K562 (cell line): ENCODE measurements around the gene COX6B1. TPM values are rescaled to one million over a fixed set of nuclear protein-coding genes. Genes with fewer than 3 reads are reported as not detected.

Source experiments
- ATAC-seq: fragments of 200-7000 bp; cut with Tn5 transposase; 3 replicates; pipeline ENCODE4 v1.9.1; 2020; ENCODE audit warnings: moderate library complexity
- Bru-seq: library from RNA; stranded (reverse); fragments of 400-500 nt; gene quantifications from one replicate; lab custom pipeline; 2021; lab: Mats Ljungman, UMichigan
- BruChase-seq, 2 experiments: library from RNA; stranded (reverse); fragments of 400-500 nt; gene quantifications; one replicate each; lab custom pipeline; 2021; lab: Mats Ljungman, UMichigan
- BruUV-seq: library from RNA; stranded (reverse); fragments of 400-500 nt; replicated peaks from 2 replicates; lab custom pipeline; 2021; lab: Mats Ljungman, UMichigan
- CTCF ChIA-PET: fragments of 300-600 bp; formaldehyde crosslinking; extraction: SDS; loops from one replicate; lab custom pipeline; 2021; ENCODE audit warnings: low intra/inter-chr PET ratio; lab: Yijun Ruan, JAX
- POLR2A ChIA-PET: fragments of 300-600, 350-650 bp; sonication (Branson Sonifier 250); formaldehyde crosslinking; extraction: SDS; loops from one replicate; lab custom pipeline; 2021; ENCODE audit warnings: antibody characterized with exemption, inconsistent platforms; lab: Yijun Ruan, JAX
- DNase-seq, 4 experiments: peaks; one replicate each; pipeline versions ENCODE4 v3.0.0 to v3.0.0-alpha.2; 2011 to 2018; ENCODE audit warnings: low spot score in 3 of 4, mixed read lengths in 3 of 4; ENCODE audit errors: extremely low read depth in 1 of 4
- FAIRE-seq: peaks from 2 replicates; lab custom pipeline; 2011; peaks lifted over from hg19 to GRCh38; lab: Jason Lieb, UNC
- H2AFZ ChIP-seq: 2 replicates; pipeline ENCODE4 v1.6.0; 2011; ENCODE audit warnings: low read depth, low read length, control low read depth, inconsistent platforms
- H3K27ac ChIP-seq: fragments of 200-600 bp; 3 replicates; pipeline ENCODE4 v1.8.0; 2011; ENCODE audit warnings: low read depth, mild to moderate bottlenecking, control low read depth, inconsistent platforms, low read length, moderate library complexity, mixed read lengths; ENCODE audit errors: extremely low read depth
- H3K27me3 ChIP-seq, 2 experiments: fragments of 300-600 bp in 1 of 2; 2 replicates in 1 of 2; 3 replicates in 1 of 2; pipeline versions ENCODE4 v1.6.0 to v1.8.0; 2011; ENCODE audit warnings: inconsistent platforms in 2 of 2, low read length in 2 of 2, mild to moderate bottlenecking in 1 of 2, mixed read lengths in 1 of 2, moderate library complexity in 1 of 2; ENCODE audit not compliant: control insufficient read depth in 2 of 2, insufficient read depth in 2 of 2
- H3K36me3 ChIP-seq: fragments of 300-600 bp; 3 replicates; pipeline ENCODE4 v1.8.0; 2011; ENCODE audit warnings: mild to moderate bottlenecking, low read length, inconsistent platforms; ENCODE audit not compliant: control insufficient read depth, insufficient read depth
- H3K4me1 ChIP-seq, 2 experiments: fragments of 200-600 bp in 1 of 2; replicated peaks in 1 of 2; 2 replicates in 1 of 2; 3 replicates in 1 of 2; pipeline versions ENCODE4 v1.5.1 to v1.8.0; 2011; ENCODE audit warnings: inconsistent platforms in 2 of 2, low read length in 2 of 2, mild to moderate bottlenecking in 1 of 2, mixed read lengths in 1 of 2, moderate library complexity in 1 of 2; ENCODE audit not compliant: control insufficient read depth in 2 of 2, insufficient read depth in 2 of 2
- H3K4me2 ChIP-seq: 2 replicates; pipeline ENCODE4 v1.6.1; 2011; ENCODE audit warnings: low read length, control low read depth, inconsistent platforms, mixed read lengths; ENCODE audit not compliant: insufficient read depth
- H3K4me3 ChIP-seq: fragments of 200-600 bp; sonication (generic), shearing (Covaris generic); 2 replicates; pipeline ENCODE4 v1.5.1; 2016; ENCODE audit warnings: control low read depth, inconsistent platforms
- H3K79me2 ChIP-seq: fragments of 200-600 bp; 3 replicates; pipeline ENCODE4 v1.8.0; 2011; ENCODE audit warnings: low read length, inconsistent platforms; ENCODE audit not compliant: control insufficient read depth, insufficient read depth
- H3K9ac ChIP-seq, 2 experiments: 2 replicates each; pipeline versions ENCODE4 v1.6.0 to v1.6.1; 2011; ENCODE audit warnings: low read depth in 2 of 2, low read length in 2 of 2, control low read depth in 1 of 2, inconsistent platforms in 1 of 2, mild to moderate bottlenecking in 1 of 2, mixed read lengths in 1 of 2; ENCODE audit not compliant: insufficient read depth in 1 of 2
- H3K9me1 ChIP-seq: one replicate; pipeline ENCODE4 v1.6.0; 2011; ENCODE audit warnings: inconsistent platforms, mild to moderate bottlenecking, low read length, moderate library complexity; ENCODE audit not compliant: control insufficient read depth, insufficient read depth
- H3K9me3 ChIP-seq: replicated peaks from 2 replicates; pipeline ENCODE4 v1.5.1; 2011; ENCODE audit warnings: low read depth, low read length, inconsistent platforms; ENCODE audit not compliant: control insufficient read depth, insufficient read depth
- H4K20me1 ChIP-seq: replicated peaks from 2 replicates; pipeline ENCODE4 v1.6.1; 2011; ENCODE audit warnings: low read length, inconsistent platforms, mixed read lengths; ENCODE audit not compliant: control insufficient read depth, insufficient read depth
- GABPA ChIP-seq: fragments of 200-800 bp; sonication (Bioruptor generic); conservative IDR thresholded peaks from 2 replicates; pipeline ENCODE4 v1.6.1; 2016; ENCODE audit warnings: low read depth, missing genetic modification characterization, missing compliant biosample characterization
- HMG20A ChIP-seq: fragments of 450-650 bp; formaldehyde crosslinking; conservative IDR thresholded peaks from 2 replicates; pipeline ENCODE4 v1.4.0; 2020; ENCODE audit warnings: mild to moderate bottlenecking, mixed read lengths
- MBD2 ChIP-seq: sonication (generic); IDR thresholded peaks from 2 replicates; pipeline ENCODE4 v1.6.1; 2016; ENCODE audit warnings: low read depth, borderline replicate concordance
- POLR2A ChIP-seq: fragments of 450-650 bp; conservative IDR thresholded peaks from 2 replicates; pipeline ENCODE4 v1.6.1; 2016
- RFX5 ChIP-seq: IDR thresholded peaks from 2 replicates; pipeline ENCODE4 v1.6.1; 2011; ENCODE audit warnings: low read depth, mild to moderate bottlenecking, improper control_type of control experiment, low read length
- SAP30 ChIP-seq: fragments of 200-600 bp; sonication (generic); IDR thresholded peaks from 2 replicates; pipeline ENCODE4 v1.6.1; 2012; ENCODE audit warnings: borderline replicate concordance, low read depth, mild to moderate bottlenecking, moderate library complexity, low read length, control low read depth, inconsistent platforms; ENCODE audit not compliant: insufficient read depth, poor library complexity, severe bottlenecking
- SPI1 ChIP-seq: IDR thresholded peaks from 2 replicates; pipeline ENCODE4 v1.6.1; 2011; ENCODE audit warnings: low read depth, low read length, control low read depth, borderline replicate concordance
- SUPT5H ChIP-seq: fragments of 450-650 bp; IDR thresholded peaks from 2 replicates; pipeline ENCODE4 v1.6.1; 2016
- ZNF121 ChIP-seq: sonication (generic); formaldehyde crosslinking; conservative IDR thresholded peaks from 2 replicates; pipeline ENCODE4 v1.8.0; 2022; ENCODE audit warnings: missing genetic modification reagents
- WGBS: fragments of 100-300 bp; shearing (Covaris generic); methylation state at CpG from one replicate; pipeline ENCODE4 v1.1.6; 2016; ENCODE audit warnings: low coverage, mixed read lengths; ENCODE audit not compliant: insufficient coverage; ENCODE audit errors: missing lambda C conversion rate; 5-methylcytosine and 5-hydroxymethylcytosine counted together
- in situ Hi-C: fragments of 300-500 bp; cut with MboI; formaldehyde crosslinking; loops from 4 replicates; pipeline ENCODE4 v1.15.0; 2018; ENCODE audit warnings: inconsistent platforms, mixed read lengths
- intact Hi-C: fragments of 100-400 bp; cut with micrococcal nuclease; formaldehyde crosslinking; loops from 2 replicates; pipeline ENCODE4 v1.14.2; 2022
- long read RNA-seq, 3 experiments: library from polyadenylated mRNA in 2 of 3; library from RNA in 1 of 3; unstranded in 2 of 3; stranded (forward) in 1 of 3; transcript quantifications; one replicate each; pipeline ENCODE4 v2.0.0, GENCODE V29; 2019 to 2022
- polyA minus RNA-seq, 3 experiments: library from RNA; depleted of rRNA, polyadenylated mRNA; stranded (reverse); fragments of >200 nt; gene quantifications; 2 replicates each; pipeline ENCODE4 v1.2.3, GENCODE V29; 2011
- polyA plus RNA-seq, 8 experiments: library from polyadenylated mRNA; depleted of rRNA in 4 of 8; stranded (reverse) in 5 of 8; unstranded in 3 of 8; fragments of >200 nt; fragmentation: Nextera tagmentation in 2 of 8; fragmentation: Illumina TruSeq in 1 of 8; extraction: Ambion mirVana in 2 of 8; extraction: Trizol in 1 of 8; gene quantifications; 2 replicates each; pipeline versions ENCODE4 v1.2.1 to v1.2.3, GENCODE V29; 2011 to 2014; ENCODE audit warnings: inconsistent platforms in 1 of 8, missing spikeins in 1 of 8
- total RNA-seq, 7 experiments: library from RNA; depleted of rRNA in 6 of 7; stranded (reverse); fragments of >200 nt in 6 of 7; fragmentation: Illumina TruSeq in 2 of 7; extraction: Trizol in 2 of 7; gene quantifications; 2 replicates each; pipeline versions ENCODE4 v1.2.1 to v1.2.3, GENCODE V29; 2011 to 2021; ENCODE audit warnings: low replicate concordance in 1 of 7
- TF ChIP-seq, protein P1 (sequence below): fragments of 450-650 bp; formaldehyde crosslinking; IDR thresholded peaks from 2 replicates; pipeline ENCODE4 v1.4.0; 2022; ENCODE audit warnings: missing genetic modification characterization
- TF ChIP-seq, protein P2 (sequence below): fragments of 250-450 bp; sonication (Bioruptor Pico); IDR thresholded peaks from 2 replicates; pipeline ENCODE4 v1.8.0; 2022; ENCODE audit warnings: moderate library complexity, mild to moderate bottlenecking, inconsistent platforms

The COX6B1 gene, protein sequence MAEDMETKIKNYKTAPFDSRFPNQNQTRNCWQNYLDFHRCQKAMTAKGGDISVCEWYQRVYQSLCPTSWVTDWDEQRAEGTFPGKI
- total RNA-seq (2011; cell fraction: chromatin; rRNA removed; ENCODE audit: low replicate concordance): 34.6 and 63.8 TPM in 2 replicates
- total RNA-seq (2011; cell fraction: nucleolus; rRNA removed): 128 and 147 TPM in 2 replicates
- 127 and 158 TPM in 2 replicates for total RNA-seq (2011; cell fraction: nucleoplasm; rRNA removed)
- total RNA-seq (2014; rRNA removed): 777 and 1,094 TPM in 2 replicates
- 1,091 and 1,219 TPM in 2 replicates for total RNA-seq (2014; rRNA removed; fragmentation: Illumina TruSeq; extraction: Trizol)
- 1,062 and 1,116 TPM in 2 replicates for total RNA-seq (2015; rRNA removed; fragmentation: Illumina TruSeq; extraction: Trizol)
- 826 and 961 TPM in 2 replicates for total RNA-seq (2021)
- 963 and 1,008 TPM in 2 replicates for polyA plus RNA-seq (2011; rRNA removed)
- polyA plus RNA-seq (2011; cell fraction: cytosol; rRNA removed): 1,680 and 1,786 TPM in 2 replicates
- polyA plus RNA-seq (2011; cell fraction: nucleus; rRNA removed): 429 and 540 TPM in 2 replicates
- 1,082 and 1,282 TPM in 2 replicates for polyA plus RNA-seq (2012)
- 1,441 and 1,704 TPM in 2 replicates for polyA plus RNA-seq (2014; fragmentation: Illumina TruSeq; extraction: Trizol)
- polyA plus RNA-seq (2014; fragmentation: Nextera tagmentation; extraction: Ambion mirVana): 1,000 to 10,000 TPM; 2,325 to 2,393 TPM
- polyA plus RNA-seq (2014; rRNA removed): 1,426 and 1,451 TPM in 2 replicates
- 681 and 736 TPM in 2 replicates for polyA minus RNA-seq (2011; rRNA and poly(A)+ RNA removed)
- 247 and 280 TPM in 2 replicates for polyA minus RNA-seq (2011; cell fraction: cytosol; rRNA and poly(A)+ RNA removed)
- polyA minus RNA-seq (2011; cell fraction: nucleus; rRNA and poly(A)+ RNA removed): 57.8 and 131 TPM in 2 replicates
- Bru-seq, nascent RNA: percentile 96 among the genes with signal in this experiment
- BruChase-seq, experiment 1, labeled RNA remaining after a 2-hour chase: percentile 92 among the genes with signal in this experiment
- percentile 92 among the genes with signal in this experiment for BruChase-seq, experiment 2, labeled RNA remaining after a 6-hour chase
- long read RNA-seq, experiment 1, transcript COX6B1-201 (4 exons, 667 nt): major isoform, 634 of 1,030 reads
- long read RNA-seq, experiment 1, partial matches to known transcripts: 387 of 1,030 reads
- long read RNA-seq, experiment 1, other reads (novel, unspliced or antisense): 9 of 1,030 reads
- long read RNA-seq, experiment 2, transcript COX6B1-201 (4 exons, 667 nt): major isoform, 558 of 632 reads
- long read RNA-seq, experiment 2, partial matches to known transcripts: 51 of 632 reads
- long read RNA-seq, experiment 2, other reads (novel, unspliced or antisense): 22 of 632 reads
- long read RNA-seq, experiment 3, transcript COX6B1-201 (4 exons, 667 nt): major isoform, 820 of 840 reads
- long read RNA-seq, experiment 3, partial matches to known transcripts: 11 of 840 reads
- long read RNA-seq, experiment 3, other reads (novel, unspliced or antisense): 9 of 840 reads

DNA sequence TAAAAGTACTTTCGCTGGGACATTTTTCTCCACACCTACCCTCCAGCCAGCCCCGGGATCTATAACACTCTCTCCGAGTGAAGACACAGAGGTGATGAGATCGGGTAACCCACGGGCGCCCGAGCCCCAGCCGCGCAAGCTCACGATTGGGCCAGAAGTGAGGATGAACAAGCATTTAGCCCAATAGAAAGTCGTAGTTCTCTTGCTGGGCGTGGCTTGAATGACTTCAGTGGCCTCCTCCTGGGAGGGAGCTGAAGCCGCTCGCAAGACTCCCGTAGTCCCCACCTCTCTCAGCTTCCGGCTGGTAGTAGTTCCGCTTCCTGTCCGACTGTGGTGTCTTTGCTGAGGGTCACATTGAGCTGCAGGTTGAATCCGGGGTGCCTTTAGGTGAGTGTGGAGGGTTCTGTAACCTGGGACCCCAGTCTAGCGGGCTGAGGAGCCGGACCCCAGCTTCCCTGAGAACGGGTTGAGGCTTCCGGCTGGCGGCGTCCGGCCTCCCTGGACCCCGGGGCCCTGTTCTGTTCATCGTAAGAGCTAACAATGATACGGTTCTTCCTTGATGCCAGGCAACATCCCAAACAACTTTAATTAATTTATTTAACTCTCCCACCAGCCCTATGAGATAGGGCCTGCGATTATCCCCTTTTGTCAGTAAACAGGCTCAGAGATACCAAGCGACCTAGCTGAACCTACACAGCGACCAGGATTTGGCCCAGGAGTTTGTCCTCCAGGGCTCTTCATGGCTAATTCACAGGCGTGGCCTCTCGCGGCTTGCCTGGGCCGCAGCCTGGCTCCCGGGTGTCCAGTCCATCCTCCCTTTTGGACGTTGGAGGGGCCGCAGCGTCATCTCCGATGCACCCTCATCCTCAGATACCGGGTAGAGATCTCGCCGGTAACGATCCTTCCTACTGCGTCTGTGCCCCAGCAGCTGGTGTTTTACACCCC, at the start of gene COX6B1:
TSS of gene COX6B1 (plus strand) at position 307 of the 945 bp plus-strand sequence. CDS start 2,921 bp downstream, outside the sequence.
- in situ Hi-C loops: no loop called here
- FAIRE-seq (peak; percentile 100), ATAC-seq (peak; percentile 79), DNase-seq (peak; percentile 89 to 99 (median 92))
- H3K9ac ChIP-seq: peak within 1 kb of the TSS; percentile 94
- H3K27ac ChIP-seq: peak within 1 kb of the TSS; percentile 93
- peak within 1 kb of the TSS; percentile 94 for H3K4me3 ChIP-seq
- peaks cover 37% of the 10 kb centered on the region for H3K79me2 ChIP-seq
- ChIA-PET CTCF (no interaction called here), POLR2A (interaction anchor here (0.5 to 2.1 kb wide), 12 partner anchors 8 to 209 kb away, joined by 3 to 13 read pairs (median 4); partner anchors contain the start of genes HAUS5 and KIRREL2)
- H3K9me1 ChIP-seq: no peaks in the 10 kb centered on the region
- 0 out of 2 replicates have a peak, but pooled peaks cover 4% of the 10 kb centered on the region for H4K20me1 ChIP-seq
- H3K36me3 ChIP-seq: peaks cover 31% of the 10 kb centered on the region; the same call in 2 of the 3 replicates
- intact Hi-C loops: loop anchor here (10.0 kb wide), 1 partner anchor 97 kb away; the partner anchor contains the start of genes IGFLR1, LIN37, PSENEN and U2AF1L4
- TSS peak; percentile 87 for BruUV-seq
- H3K27me3 ChIP-seq: no peaks in the 10 kb centered on the region
- under 1% methylated on average over 46 of the region's 46 CpGs for WGBS
- H3K4me1 ChIP-seq: peaks cover 14 to 40% of the 10 kb centered on the region in 2 experiments; a peak in 4 of 5 replicates
- H3K9me3 ChIP-seq: no peaks in the 10 kb centered on the region
- peak within 1 kb of the TSS; percentile 99 for H3K4me2 ChIP-seq
- peak within 1 kb of the TSS; percentile 72 for H2AFZ ChIP-seq
- TF ChIP-seq SUPT5H: peak; percentile 92
- TF ChIP-seq MBD2: peak; percentile 89; the same call in 1 of the 2 replicates
- TF ChIP-seq SPI1: peak; percentile 63
- TF ChIP-seq SAP30: peak; percentile 26
- peak; percentile 95 for TF ChIP-seq POLR2A
- TF ChIP-seq ZNF121 (CRISPR knock-in tag): no peak; the same call in 1 of the 2 replicates
- no peak for TF ChIP-seq HMG20A (CRISPR knock-in tag)
- TF ChIP-seq, protein P1, sequence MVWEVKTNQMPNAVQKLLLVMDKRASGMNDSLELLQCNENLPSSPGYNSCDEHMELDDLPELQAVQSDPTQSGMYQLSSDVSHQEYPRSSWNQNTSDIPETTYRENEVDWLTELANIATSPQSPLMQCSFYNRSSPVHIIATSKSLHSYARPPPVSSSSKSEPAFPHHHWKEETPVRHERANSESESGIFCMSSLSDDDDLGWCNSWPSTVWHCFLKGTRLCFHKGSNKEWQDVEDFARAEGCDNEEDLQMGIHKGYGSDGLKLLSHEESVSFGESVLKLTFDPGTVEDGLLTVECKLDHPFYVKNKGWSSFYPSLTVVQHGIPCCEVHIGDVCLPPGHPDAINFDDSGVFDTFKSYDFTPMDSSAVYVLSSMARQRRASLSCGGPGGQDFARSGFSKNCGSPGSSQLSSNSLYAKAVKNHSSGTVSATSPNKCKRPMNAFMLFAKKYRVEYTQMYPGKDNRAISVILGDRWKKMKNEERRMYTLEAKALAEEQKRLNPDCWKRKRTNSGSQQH (CRISPR knock-in tag): peak; percentile 35; the same call in 1 of the 2 replicates
- TF ChIP-seq, protein P2, sequence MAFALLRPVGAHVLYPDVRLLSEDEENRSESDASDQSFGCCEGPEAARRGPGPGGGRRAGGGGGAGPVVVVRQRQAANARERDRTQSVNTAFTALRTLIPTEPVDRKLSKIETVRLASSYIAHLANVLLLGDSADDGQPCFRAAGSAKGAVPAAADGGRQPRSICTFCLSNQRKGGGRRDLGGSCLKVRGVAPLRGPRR: no peak
- TF ChIP-seq RFX5: peak; percentile 12; the same call in 1 of the 2 replicates
- peak; percentile 96 for TF ChIP-seq GABPA (tag)
